Prostate gland (tissue), 2 donors: ENCODE results near the gene FOXP4. TPM values are rescaled to one million over a fixed set of nuclear protein-coding genes. Genes with fewer than 3 reads are reported as not detected.

Experiments
- DNase-seq: peaks from one replicate; pipeline ENCODE4 v3.0.0-alpha.2; 2019; ENCODE audit warnings: low spot score
- H3K27ac ChIP-seq, 2 donors: fragments of 200-600 bp; sonication (generic); 2 replicates each; pipeline ENCODE4 v1.5.1; 2017 to 2019
- H3K27me3 ChIP-seq: fragments of 200-600 bp; sonication (generic); replicated peaks from 2 replicates; pipeline ENCODE4 v1.5.1; 2019; ENCODE audit not compliant: insufficient read depth
- H3K36me3 ChIP-seq, 2 donors: fragments of 200-600 bp; sonication (generic); 1 replicate in 1 of 2; 2 replicates in 1 of 2; pipeline versions ENCODE4 v1.5.1 to v1.8.1; 2017 to 2019
- H3K4me1 ChIP-seq: fragments of 200-600 bp; sonication (generic); replicated peaks from 2 replicates; pipeline ENCODE4 v1.5.1; 2019
- H3K4me3 ChIP-seq, 2 donors: fragments of 200-600 bp; sonication (generic); 2 replicates each; pipeline ENCODE4 v1.5.1; 2017 to 2019
- H3K9me3 ChIP-seq: fragments of 200-600 bp; sonication (generic); 2 replicates; pipeline ENCODE4 v1.5.1; 2017
- CTCF ChIP-seq, 4 experiments: fragments of 200-600 bp in 2 of 4; fragments of 450-650 bp in 2 of 4; sonication (generic) in 2 of 4; IDR thresholded peaks; 1 replicate in 3 of 4; 2 replicates in 1 of 4; pipeline ENCODE4 v1.5.1; 2016 to 2019; ENCODE audit warnings: antibody characterized with exemption in 4 of 4, mild to moderate bottlenecking in 2 of 4, moderate library complexity in 2 of 4
- POLR2A ChIP-seq: fragments of 450-650 bp; IDR thresholded peaks from one replicate; pipeline ENCODE4 v1.6.1; 2016; ENCODE audit warnings: antibody characterized with exemption, mild to moderate bottlenecking
- POLR2AphosphoS5 ChIP-seq: sonication (generic); formaldehyde crosslinking; IDR thresholded peaks from one replicate; pipeline ENCODE4 v1.6.1; 2017; ENCODE audit warnings: antibody characterized with exemption
- WGBS: methylation state at CpG from one replicate; pipeline ENCODE4 v1.1.5; 2018; 5-methylcytosine and 5-hydroxymethylcytosine counted together
- intact Hi-C: fragments of 100-400 bp; cut with DNase I; formaldehyde crosslinking; loops from one replicate; pipeline ENCODE4 v1.14.2; 2022
- total RNA-seq, 2 donors: library from RNA; depleted of rRNA; stranded (reverse); fragments of >200 nt; gene quantifications; one replicate each; pipeline ENCODE4 v1.1.0, GENCODE V29; 2016

FOXP4 gene
- total RNA-seq, 2 donors from 2014 or later = 24.8 to 53.5 TPM

- H3K9me3 ChIP-seq = no peaks in the 10 kb centered on the region
- intact Hi-C loops = no loop called here
- H3K4me1 ChIP-seq = peaks cover 20% of the 10 kb centered on the region
- H3K36me3 ChIP-seq = no peaks in the 10 kb centered on the region
- no peak overlapping the region for H3K27ac ChIP-seq
- TF ChIP-seq CTCF (IDR thresholded peaks at IDR 0.05) (no peak), POLR2AphosphoS5 (no peak), POLR2A (no peak)
- no peak overlapping the region for H3K4me3 ChIP-seq
- no peaks in the 10 kb centered on the region for H3K27me3 ChIP-seq
- WGBS = 61% methylated on average over 4 of the region's 4 CpGs
- DNase-seq = no peak
Measured at GRCh38 chr6:41576667-41577066, 30.5 kb downstream of the FOXP4 start.

- 50% methylated on average over 5 of the region's 5 CpGs for WGBS
- Histone ChIP-seq H3K4me1 (peaks cover 15% of the 10 kb centered on the region), H3K27ac (peak overlapping the region; percentile 61 to 71), H3K9me3 (no peaks in the 10 kb centered on the region), H3K36me3 (no peaks in the 10 kb centered on the region), H3K4me3 (no peak overlapping the region), H3K27me3 (no peaks in the 10 kb centered on the region)
- peak; percentile 85 for DNase-seq
- intact Hi-C loops = no loop called here
- peak; percentile 89 for TF ChIP-seq POLR2AphosphoS5
- peak; percentile 9 for TF ChIP-seq POLR2A
- TF ChIP-seq CTCF (IDR thresholded peaks at IDR 0.05) = no peak
Measured at GRCh38 chr6:41577356-41578216, 31.4 kb downstream of the FOXP4 start.

- H3K4me1 ChIP-seq = peaks cover 15% of the 10 kb centered on the region
- H3K9me3 ChIP-seq = no peaks in the 10 kb centered on the region
- DNase-seq = no peak
- no peaks in the 10 kb centered on the region for H3K27me3 ChIP-seq
- H3K4me3 ChIP-seq = no peak overlapping the region
- no peaks in the 10 kb centered on the region for H3K36me3 ChIP-seq
- no peak for TF ChIP-seq POLR2A
- intact Hi-C loops = no loop called here
- 16% methylated on average over 10 of the region's 10 CpGs for WGBS
- H3K27ac ChIP-seq = peak overlapping the region; percentile 61 to 71
Measured at GRCh38 chr6:41578217-41579087, 32.3 kb downstream of the FOXP4 start.

DNA sequence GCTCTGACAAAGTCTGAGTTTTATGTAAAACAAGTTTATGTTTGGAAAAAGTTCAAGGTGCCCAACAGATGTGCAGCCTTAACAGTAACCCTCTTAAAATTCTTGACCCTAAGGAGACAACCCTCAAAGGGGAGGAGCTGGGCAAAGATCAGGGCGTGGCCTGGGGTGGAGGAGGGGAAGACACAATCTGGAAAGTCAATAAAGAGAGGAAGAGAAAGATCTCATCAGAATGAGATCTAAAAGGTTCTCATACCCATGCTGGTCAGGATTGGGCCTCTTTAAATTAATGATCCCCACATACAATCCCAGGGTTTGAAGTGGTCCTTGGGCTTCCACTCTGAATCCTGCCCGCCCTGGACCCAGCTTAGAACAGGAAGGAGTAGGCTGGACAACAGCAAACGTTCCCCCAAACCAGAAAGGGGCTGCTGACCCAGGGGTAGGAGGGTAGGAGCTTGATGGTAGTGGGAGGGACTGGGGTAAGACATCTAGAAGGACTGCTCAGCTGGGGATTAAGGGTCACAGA is 33.0 kb downstream of the FOXP4 start:
- Histone ChIP-seq H3K36me3 (no peaks in the 10 kb centered on the region), H3K27ac (peak overlapping the region in 1 of 2 donors; percentile 71), H3K4me1 (peaks cover 18% of the 10 kb centered on the region), H3K9me3 (no peaks in the 10 kb centered on the region), H3K4me3 (no peak overlapping the region), H3K27me3 (no peaks in the 10 kb centered on the region)
- intact Hi-C loops = no loop called here
- 57% methylated on average over 3 of the region's 3 CpGs for WGBS
- TF ChIP-seq POLR2A (no peak), POLR2AphosphoS5 (no peak), CTCF (IDR thresholded peaks at IDR 0.05) (no peak)
- DNase-seq = no peak

DNA sequence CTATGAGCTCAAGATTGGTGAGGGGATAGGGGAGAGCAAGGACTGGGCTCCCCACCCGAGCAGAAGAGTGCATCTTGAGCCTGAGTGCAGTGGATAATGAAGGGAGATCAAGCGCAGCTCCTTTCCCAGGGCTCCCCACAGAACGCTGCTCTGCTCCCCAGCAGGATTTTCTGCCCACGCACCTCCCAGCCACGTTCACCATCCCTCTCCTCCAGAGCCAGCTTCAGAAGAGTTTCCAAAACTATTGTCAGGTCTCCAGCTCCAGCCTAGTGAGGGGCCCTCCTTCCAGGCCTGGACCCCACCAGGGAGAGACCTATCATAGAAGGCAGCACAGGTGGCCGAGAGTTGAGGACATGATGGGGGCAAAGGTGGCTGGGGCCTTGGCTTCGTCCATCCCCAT is 34.5 kb downstream of the FOXP4 start:
- Histone ChIP-seq H3K4me1 (peaks cover 24% of the 10 kb centered on the region), H3K36me3 (no peaks in the 10 kb centered on the region), H3K27ac (no peak overlapping the region), H3K9me3 (no peaks in the 10 kb centered on the region), H3K4me3 (no peak overlapping the region), H3K27me3 (no peaks in the 10 kb centered on the region)
- DNase-seq = no peak
- intact Hi-C loops = no loop called here
- WGBS = 85% methylated on average over 7 of the region's 7 CpGs
- TF ChIP-seq POLR2A (no peak), POLR2AphosphoS5 (no peak), CTCF (IDR thresholded peaks at IDR 0.05) (no peak)
